GM12878 (cell line): ENCODE measurements around the gene SIDT1. TPM values are rescaled to one million over a fixed set of nuclear protein-coding genes. Genes with fewer than 3 reads are reported as not detected.

Source experiments
- ATAC-seq: fragments of 200-7000 bp; cut with Tn5 transposase; 3 replicates; pipeline ENCODE4 v1.9.1; 2020; ENCODE audit warnings: mild to moderate bottlenecking, moderate library complexity
- BruUV-seq: library from RNA; stranded (reverse); fragments of 400-500 nt; replicated peaks from 2 replicates; lab custom pipeline; 2021; lab: Mats Ljungman, UMichigan
- CTCF ChIA-PET: fragments of 300-600 bp; sonication (Branson Sonifier 250); formaldehyde crosslinking; extraction: SDS; loops from one replicate; lab custom pipeline; 2021; ENCODE audit warnings: inconsistent platforms; lab: Yijun Ruan, JAX
- POLR2A ChIA-PET: fragments of 350-600 bp; formaldehyde crosslinking; extraction: SDS; loops from one replicate; lab custom pipeline; 2021; ENCODE audit warnings: inconsistent platforms; lab: Charles Lee
- RAD21 ChIA-PET: fragments of 300-600 bp; sonication (Branson Sonifier 250); formaldehyde crosslinking; loops from one replicate; lab custom pipeline; 2023; ENCODE audit warnings: antibody characterized with exemption; ENCODE audit not compliant: unreplicated experiment; lab: Charles Lee
- SMC1A ChIA-PET: fragments of 300-600 bp; sonication (Branson Sonifier 250); formaldehyde crosslinking; loops from one replicate; lab custom pipeline; 2023; ENCODE audit not compliant: unreplicated experiment, uncharacterized antibody; lab: Charles Lee
- DNase-seq: peaks from one replicate; pipeline ENCODE4 v3.0.0-alpha.2; 2011; ENCODE audit warnings: low read depth, low spot score
- FAIRE-seq: peaks from 3 replicates; lab custom pipeline; 2011; peaks lifted over from hg19 to GRCh38; lab: Jason Lieb, UNC
- H2AFZ ChIP-seq: 2 replicates; pipeline ENCODE4 v1.6.0; 2011; ENCODE audit warnings: low read depth, low read length, control low read depth; ENCODE audit not compliant: control insufficient read depth
- H3K27ac ChIP-seq: 2 replicates; pipeline ENCODE4 v1.5.1; 2011; ENCODE audit warnings: control low read depth; ENCODE audit not compliant: control insufficient read depth, insufficient read depth
- H3K27me3 ChIP-seq, 2 experiments: replicated peaks in 1 of 2; 2 replicates each; pipeline versions ENCODE4 v1.6.0 to v1.6.1; 2011; ENCODE audit warnings: low read length in 1 of 2; ENCODE audit not compliant: control insufficient read depth in 2 of 2, insufficient read depth in 2 of 2
- H3K36me3 ChIP-seq, 2 experiments: 2 replicates each; pipeline ENCODE4 v1.5.1; 2011; ENCODE audit warnings: low read length in 1 of 2; ENCODE audit not compliant: control insufficient read depth in 2 of 2, insufficient read depth in 2 of 2
- H3K4me1 ChIP-seq: 2 replicates; pipeline ENCODE4 v1.6.1; 2011; ENCODE audit warnings: mild to moderate bottlenecking, low read length, moderate library complexity, mixed read lengths; ENCODE audit not compliant: control insufficient read depth, insufficient read depth
- H3K4me2 ChIP-seq: 2 replicates; pipeline ENCODE4 v1.6.0; 2011; ENCODE audit warnings: control low read depth; ENCODE audit not compliant: control insufficient read depth, insufficient read depth
- H3K4me3 ChIP-seq: fragments of 200-600 bp; sonication (generic); 2 replicates; pipeline ENCODE4 v1.5.1; 2016
- H3K79me2 ChIP-seq: 2 replicates; pipeline ENCODE4 v1.6.0; 2011; ENCODE audit warnings: low read length; ENCODE audit not compliant: control insufficient read depth, insufficient read depth
- H3K9ac ChIP-seq: 2 replicates; pipeline ENCODE4 v1.8.0; 2011; ENCODE audit warnings: low read length, control low read depth, mixed read lengths; ENCODE audit not compliant: control insufficient read depth, insufficient read depth
- H3K9me3 ChIP-seq: replicated peaks from 3 replicates; pipeline ENCODE4 v1.5.1; 2011; ENCODE audit warnings: mild to moderate bottlenecking, low read length; ENCODE audit not compliant: control insufficient read depth, insufficient read depth
- H4K20me1 ChIP-seq: 2 replicates; pipeline ENCODE4 v1.6.0; 2011; ENCODE audit not compliant: control insufficient read depth, insufficient read depth
- ESRRA ChIP-seq: IDR thresholded peaks from 2 replicates; pipeline ENCODE4 v1.6.1; 2012; ENCODE audit warnings: mild to moderate bottlenecking, low read length, improper control_type of control experiment
- FOXM1 ChIP-seq: IDR thresholded peaks from 2 replicates; pipeline ENCODE4 v1.6.1; 2012; ENCODE audit warnings: low read depth, mild to moderate bottlenecking, inconsistent platforms, low read length, moderate library complexity
- NBN ChIP-seq: fragments of 450-650 bp; IDR thresholded peaks from 2 replicates; pipeline ENCODE4 v1.6.1; 2016
- RAD21 ChIP-seq: IDR thresholded peaks from 2 replicates; pipeline ENCODE4 v1.6.1; 2011; ENCODE audit warnings: mild to moderate bottlenecking, low read depth, low read length, moderate library complexity; ENCODE audit not compliant: insufficient read depth
- SMC3 ChIP-seq: IDR thresholded peaks from 2 replicates; pipeline ENCODE4 v1.6.1; 2011; ENCODE audit warnings: low read length, improper control_type of control experiment, borderline replicate concordance
- WGBS: methylation state at CpG from one replicate; pipeline ENCODE4 v1.1.6; 2016; ENCODE audit warnings: low lambda C conversion rate; ENCODE audit not compliant: insufficient replicate concordance, insufficient coverage; ENCODE audit errors: missing lambda C conversion rate; 5-methylcytosine and 5-hydroxymethylcytosine counted together
- in situ Hi-C: fragments of 300-500 bp; cut with MboI; formaldehyde crosslinking; loops from 9 replicates; pipeline ENCODE4 v1.14.3; 2018; ENCODE audit warnings: mixed read lengths
- intact Hi-C: fragments of 100-400 bp; cut with micrococcal nuclease; formaldehyde crosslinking; loops from one replicate; pipeline ENCODE4 v1.14.2; 2022; ENCODE audit not compliant: unreplicated experiment
- polyA plus RNA-seq, 11 experiments: library from polyadenylated mRNA; depleted of rRNA in 4 of 11; unstranded in 6 of 11; stranded (reverse) in 5 of 11; fragments of >200 nt; fragmentation: Nextera tagmentation in 4 of 11; fragmentation: Illumina TruSeq in 1 of 11; extraction: Ambion mirVana in 4 of 11; extraction: Trizol in 1 of 11; gene quantifications; 1 replicate in 1 of 11; 2 replicates in 10 of 11; pipeline versions ENCODE4 v1.2.1 to v1.2.3, GENCODE V29; 2011 to 2016; ENCODE audit warnings: inconsistent platforms in 2 of 11, missing spikeins in 2 of 11, low read depth in 1 of 11
- total RNA-seq, 4 experiments: library from RNA; depleted of rRNA in 3 of 4; stranded (reverse); fragments of >200 nt in 3 of 4; fragmentation: Illumina TruSeq in 1 of 4; extraction: Trizol in 1 of 4; gene quantifications; 2 replicates each; pipeline versions ENCODE4 v1.2.1 to v1.2.3, GENCODE V29; 2013 to 2021
- TF ChIP-seq, protein P1 (sequence below), 3 experiments: IDR thresholded peaks in 2 of 3; conservative IDR thresholded peaks in 1 of 3; 2 replicates each; pipeline ENCODE4 v1.5.1; 2011; ENCODE audit warnings: low read depth in 3 of 3, low read length in 3 of 3, mild to moderate bottlenecking in 3 of 3, control low read depth in 2 of 3, moderate library complexity in 2 of 3, inconsistent platforms in 1 of 3, mixed read lengths in 1 of 3; ENCODE audit not compliant: control insufficient read depth in 2 of 3, insufficient read depth in 1 of 3; ENCODE audit errors: extremely low read depth in 1 of 3

The SIDT1 gene
- total and polyA plus RNA-seq, 10 of the 15 experiments (the other 5 are each of a cell fraction or from before 2014, with no cell fraction given): 3.0 to 45.0 (median 26.6) TPM

GRCh38 chr3:113552851-113553250 is 20.5 kb downstream of the SIDT1 start:
- BruUV-seq: no TSS peak
- intact Hi-C loops (loop anchor here (1.0 kb wide), 1 partner anchor 58 kb away; no protein-coding TSS in a partner anchor), in situ Hi-C loops (no loop called here)
- Histone ChIP-seq H3K4me3 (no peak overlapping the region), H3K9ac (no peak overlapping the region), H3K36me3 (peaks cover 0 to 10% of the 10 kb centered on the region in 2 experiments; a peak in 1 of 4 replicates), H3K4me2 (no peak overlapping the region), H3K9me3 (peaks cover 7% of the 10 kb centered on the region), H4K20me1 (no peaks in the 10 kb centered on the region), H3K79me2 (peaks cover 73% of the 10 kb centered on the region), H2AFZ (no peak overlapping the region), H3K27ac (no peak overlapping the region; the same call in 1 of the 2 replicates), H3K4me1 (peaks cover 4% of the 10 kb centered on the region), H3K27me3 (no peaks in the 10 kb centered on the region)
- SMC1A ChIA-PET: interaction anchor here (0.7 to 8.6 kb wide), 11 partner anchors 9 to 192 kb away, joined by 3 to 85 read pairs (median 5); partner anchors contain the start of gene SPICE1
- CTCF ChIA-PET: interaction anchor here (0.8 to 9.2 kb wide), 11 partner anchors 9 to 60 kb away, joined by 3 to 102 read pairs (median 6); partner anchors contain the start of gene SPICE1
- TF ChIP-seq SMC3 (peak; percentile 54; the same call in 1 of the 2 replicates), ESRRA (no peak), NBN (no peak), RAD21 (peak; percentile 80), FOXM1 (0 out of 2 replicates have a peak, but pooled peaks have one; percentile 24)
- TF ChIP-seq, protein P1, sequence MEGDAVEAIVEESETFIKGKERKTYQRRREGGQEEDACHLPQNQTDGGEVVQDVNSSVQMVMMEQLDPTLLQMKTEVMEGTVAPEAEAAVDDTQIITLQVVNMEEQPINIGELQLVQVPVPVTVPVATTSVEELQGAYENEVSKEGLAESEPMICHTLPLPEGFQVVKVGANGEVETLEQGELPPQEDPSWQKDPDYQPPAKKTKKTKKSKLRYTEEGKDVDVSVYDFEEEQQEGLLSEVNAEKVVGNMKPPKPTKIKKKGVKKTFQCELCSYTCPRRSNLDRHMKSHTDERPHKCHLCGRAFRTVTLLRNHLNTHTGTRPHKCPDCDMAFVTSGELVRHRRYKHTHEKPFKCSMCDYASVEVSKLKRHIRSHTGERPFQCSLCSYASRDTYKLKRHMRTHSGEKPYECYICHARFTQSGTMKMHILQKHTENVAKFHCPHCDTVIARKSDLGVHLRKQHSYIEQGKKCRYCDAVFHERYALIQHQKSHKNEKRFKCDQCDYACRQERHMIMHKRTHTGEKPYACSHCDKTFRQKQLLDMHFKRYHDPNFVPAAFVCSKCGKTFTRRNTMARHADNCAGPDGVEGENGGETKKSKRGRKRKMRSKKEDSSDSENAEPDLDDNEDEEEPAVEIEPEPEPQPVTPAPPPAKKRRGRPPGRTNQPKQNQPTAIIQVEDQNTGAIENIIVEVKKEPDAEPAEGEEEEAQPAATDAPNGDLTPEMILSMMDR (IDR thresholded peaks at IDR 0.05 in 2 of 3, conservative IDR thresholded peaks at IDR 0.05 in 1 of 3; ENCODE audit: control insufficient read depth in 2 of 3, extremely low read depth in 1 of 3, insufficient read depth in 1 of 3, low read depth in 3 of 3, low read length in 3 of 3): peak in 2 of 3 experiments; percentile 24 to 67; a peak in 3 of 6 replicates
- RAD21 ChIA-PET: interaction anchor here (4.2 to 4.7 kb wide), 3 partner anchors 25 to 59 kb away, joined by 15 to 20 read pairs (median 17); no protein-coding TSS in a partner anchor
- WGBS: 60% methylated on average over 3 of the region's 3 CpGs
- ATAC-seq (peak; percentile 85), FAIRE-seq (no peak), DNase-seq (no peak)
- POLR2A ChIA-PET: interaction anchor here (1.0 kb wide), 1 partner anchor 10 kb away, joined by 3 read pairs; no protein-coding TSS in a partner anchor
